Fibroblast of lung (primary cell): Measurements from ENCODE around the gene POLR2B. TPM values are rescaled to one million over a fixed set of nuclear protein-coding genes. Genes with fewer than 3 reads are reported as not detected.
A peak's percentile ranks its signal among the peaks of the same experiment; 100 is the strongest.

ENCODE experiments used
- DNase-seq, 2 donors: peaks; one replicate each; pipeline versions ENCODE4 v3.0.0 to v3.0.0-alpha.2; 2010; ENCODE audit warnings: low read depth in 2 of 2
- H2AFZ ChIP-seq: 2 replicates; pipeline ENCODE4 v1.5.1; 2012; ENCODE audit warnings: low read length, control low read depth, inconsistent platforms
- H3K27ac ChIP-seq: 2 replicates; pipeline ENCODE4 v1.5.1; 2011; ENCODE audit warnings: low read length, control low read depth; ENCODE audit not compliant: insufficient read depth
- H3K27me3 ChIP-seq: 2 replicates; pipeline ENCODE4 v1.5.1; 2011; ENCODE audit warnings: mild to moderate bottlenecking, low read length; ENCODE audit not compliant: control insufficient read depth, insufficient read depth
- H3K36me3 ChIP-seq: 2 replicates; pipeline ENCODE4 v1.5.1; 2011; ENCODE audit warnings: low read length; ENCODE audit not compliant: control insufficient read depth, insufficient read depth
- H3K4me1 ChIP-seq: 2 replicates; pipeline ENCODE4 v1.5.1; 2011; ENCODE audit warnings: low read length; ENCODE audit not compliant: control insufficient read depth, insufficient read depth; ENCODE audit errors: extremely low read depth
- H3K4me2 ChIP-seq: 2 replicates; pipeline ENCODE4 v1.5.1; 2011; ENCODE audit warnings: low read length, control low read depth; ENCODE audit not compliant: insufficient read depth; ENCODE audit errors: extremely low read depth
- H3K4me3 ChIP-seq, 4 experiments: fragments of 200-600 bp in 1 of 4; sonication (generic) in 1 of 4; replicated peaks in 1 of 4; 2 replicates each; pipeline ENCODE4 v1.5.1; 2011 to 2016; ENCODE audit warnings: low read length in 4 of 4, low read depth in 3 of 4, mild to moderate bottlenecking in 3 of 4, control low read depth in 2 of 4, inconsistent platforms in 1 of 4, mixed read lengths in 1 of 4; ENCODE audit not compliant: insufficient read depth in 1 of 4; ENCODE audit errors: control extremely low read depth in 1 of 4
- H3K79me2 ChIP-seq: 2 replicates; pipeline ENCODE4 v1.5.1; 2012; ENCODE audit warnings: mild to moderate bottlenecking, low read length, inconsistent platforms; ENCODE audit not compliant: control insufficient read depth, insufficient read depth
- H3K9ac ChIP-seq: 2 replicates; pipeline ENCODE4 v1.5.1; 2011; ENCODE audit warnings: mild to moderate bottlenecking, low read length, control low read depth; ENCODE audit not compliant: insufficient read depth
- H3K9me3 ChIP-seq: 2 replicates; pipeline ENCODE4 v1.5.1; 2012; ENCODE audit warnings: low read depth, low read length; ENCODE audit not compliant: control insufficient read depth, insufficient read depth
- H4K20me1 ChIP-seq: 2 replicates; pipeline ENCODE4 v1.5.1; 2011; ENCODE audit warnings: low read length; ENCODE audit not compliant: control insufficient read depth, insufficient read depth; ENCODE audit errors: extremely low read depth
- CTCF ChIP-seq, 2 donors: IDR thresholded peaks in 1 of 2; conservative IDR thresholded peaks in 1 of 2; 1 replicate in 1 of 2; 2 replicates in 1 of 2; pipeline ENCODE4 v1.5.1; 2011 to 2012; ENCODE audit warnings: low read length in 2 of 2, control low read depth in 1 of 2, inconsistent platforms in 1 of 2, low read depth in 1 of 2, mild to moderate bottlenecking in 1 of 2
- EZH2 ChIP-seq: IDR thresholded peaks from 2 replicates; pipeline ENCODE4 v1.5.1; 2012; ENCODE audit warnings: low read length, control low read depth, mild to moderate bottlenecking; ENCODE audit errors: missing control alignments
- polyA plus RNA-seq, 2 donors: library from polyadenylated mRNA; depleted of rRNA in 1 of 2; stranded (reverse) in 1 of 2; unstranded in 1 of 2; fragments of >200 nt; gene quantifications; 2 replicates each; pipeline ENCODE4 v1.2.1, GENCODE V29; 2011 to 2012; ENCODE audit warnings: missing spikeins in 1 of 2
- total RNA-seq: library from RNA; depleted of rRNA; stranded (reverse); fragments of >200 nt; gene quantifications from 2 replicates; pipeline ENCODE4 v1.2.1, GENCODE V29; 2014

The POLR2B gene
- total and polyA plus RNA-seq, 2 donors (not counting 1 experiment from before 2014, with no cell fraction given): 104 to 105 TPM

- Histone ChIP-seq H3K79me2 (peaks cover 11% of the 10 kb centered on the region), H3K4me2 (no peak overlapping the region), H3K36me3 (no peaks in the 10 kb centered on the region), H3K4me3 (no peak overlapping the region), H3K9me3 (no peaks in the 10 kb centered on the region), H3K4me1 (peaks cover 17% of the 10 kb centered on the region), H3K9ac (no peak overlapping the region), H3K27me3 (no peaks in the 10 kb centered on the region), H2AFZ (no peak overlapping the region), H4K20me1 (no peaks in the 10 kb centered on the region), H3K27ac (peak overlapping the region; percentile 16)
- peak; percentile 47 to 62 for DNase-seq
- TF ChIP-seq EZH2 (no peak), CTCF (conservative IDR thresholded peaks at IDR 0.05 in 1 of 2, IDR thresholded peaks at IDR 0.05 in 1 of 2; ENCODE audit: low read depth in 1 of 2, low read length in 2 of 2) (no peak)
Measured at GRCh38 chr4:57071326-57071725, 92.6 kb downstream of the POLR2B start.

GRCh38 chr4:57073559-57073958, 94.9 kb downstream of the POLR2B start:
- Histone ChIP-seq H2AFZ (no peak overlapping the region), H3K4me2 (no peak overlapping the region), H4K20me1 (no peaks in the 10 kb centered on the region), H3K27ac (no peak overlapping the region), H3K79me2 (peaks cover 11% of the 10 kb centered on the region), H3K9me3 (no peaks in the 10 kb centered on the region), H3K4me3 (no peak overlapping the region), H3K27me3 (no peaks in the 10 kb centered on the region), H3K36me3 (no peaks in the 10 kb centered on the region), H3K4me1 (peaks cover 17% of the 10 kb centered on the region), H3K9ac (no peak overlapping the region)
- peak in 1 of 2 donors; percentile 51 for DNase-seq
- TF ChIP-seq CTCF (conservative IDR thresholded peaks at IDR 0.05 in 1 of 2, IDR thresholded peaks at IDR 0.05 in 1 of 2; ENCODE audit: low read depth in 1 of 2, low read length in 2 of 2) (no peak), EZH2 (no peak)

- H3K9me3 ChIP-seq: no peaks in the 10 kb centered on the region
- no peak overlapping the region for H3K4me2 ChIP-seq
- peaks cover 5% of the 10 kb centered on the region for H3K79me2 ChIP-seq
- DNase-seq: peak; percentile 85 to 89
- no peak overlapping the region for H2AFZ ChIP-seq
- H3K36me3 ChIP-seq: no peaks in the 10 kb centered on the region
- H4K20me1 ChIP-seq: no peaks in the 10 kb centered on the region
- TF ChIP-seq CTCF (conservative IDR thresholded peaks at IDR 0.05 in 1 of 2, IDR thresholded peaks at IDR 0.05 in 1 of 2; ENCODE audit: low read depth in 1 of 2, low read length in 2 of 2) (no peak), EZH2 (no peak)
- H3K27me3 ChIP-seq: no peaks in the 10 kb centered on the region
- H3K4me1 ChIP-seq: peaks cover 17% of the 10 kb centered on the region
- no peak overlapping the region for H3K9ac ChIP-seq
- peak overlapping the region; percentile 18 for H3K27ac ChIP-seq
- no peak overlapping the region for H3K4me3 ChIP-seq
Measured at GRCh38 chr4:57074744-57075143, 96.0 kb downstream of the POLR2B start.
